ENCODE measurements around the gene NOS2.
"Not testable (repeated sequence)": the region's sequence is repeated elsewhere in the genome, so short reads cannot be mapped to it uniquely, and the experiment has no call there.

GRCh38 chr17:27725982-27726381 is 74.3 kb downstream of the NOS2 start:
- TF ChIP-seq POLR2A, TAF1, POLR2AphosphoS5 (IDR thresholded peaks at IDR 0.05; ENCODE audit: low read depth, low read length): not testable (repeated sequence)
